ENCODE measurements around the gene CD22. TPM values are rescaled to one million over a fixed set of nuclear protein-coding genes. Genes with fewer than 3 reads are reported as not detected.

Gene CD22
- total RNA-seq, 1 donor: not detected

GRCh38 chr19:35346193-35347052 is 17.4 kb downstream of the CD22 start:
- Histone ChIP-seq H3K27me3 (ENCODE audit: insufficient read depth, low read length) (no peaks in the 10 kb centered on the region), H3K79me2 (ENCODE audit: insufficient read depth, low read length) (no peaks in the 10 kb centered on the region), H3K4me1 (ENCODE audit: insufficient read depth, low read length) (no peaks in the 10 kb centered on the region), H3K27ac (ENCODE audit: low read depth, low read length) (no peak overlapping the region), H3K4me3 (ENCODE audit: insufficient read depth, low read length) (no peak overlapping the region), H2AFZ (ENCODE audit: low read length) (no peak overlapping the region), H3K36me3 (ENCODE audit: insufficient read depth, low read length) (no peaks in the 10 kb centered on the region), H4K20me1 (ENCODE audit: insufficient read depth, low read length) (no peaks in the 10 kb centered on the region), H3K4me2 (ENCODE audit: insufficient read depth, low read length) (no peak overlapping the region), H3K9me3 (ENCODE audit: low read depth, low read length) (no peaks in the 10 kb centered on the region)
- TF ChIP-seq CTCF (IDR thresholded peaks at IDR 0.05; ENCODE audit: extremely low read depth, low read depth, low read length): no peak
- DNase-seq (ENCODE audit: insufficient read length, low spot score, missing footprints): no peak

- Histone ChIP-seq H3K4me3 (ENCODE audit: insufficient read depth, low read length) (no peak within 1 kb of the TSS), H3K79me2 (ENCODE audit: insufficient read depth, low read length) (no peaks in the 10 kb centered on the region), H4K20me1 (ENCODE audit: insufficient read depth, low read length) (no peaks in the 10 kb centered on the region), H3K9me3 (ENCODE audit: low read depth, low read length) (no peaks in the 10 kb centered on the region), H3K36me3 (ENCODE audit: insufficient read depth, low read length) (no peaks in the 10 kb centered on the region), H3K4me2 (ENCODE audit: insufficient read depth, low read length) (no peak within 1 kb of the TSS), H2AFZ (ENCODE audit: low read length) (no peak within 1 kb of the TSS), H3K27me3 (ENCODE audit: insufficient read depth, low read length) (no peaks in the 10 kb centered on the region), H3K27ac (ENCODE audit: low read depth, low read length) (no peak within 1 kb of the TSS), H3K4me1 (ENCODE audit: insufficient read depth, low read length) (no peaks in the 10 kb centered on the region)
- no peak for DNase-seq (ENCODE audit: insufficient read length, low spot score, missing footprints)
- TF ChIP-seq CTCF (IDR thresholded peaks at IDR 0.05; ENCODE audit: extremely low read depth, low read depth, low read length): no peak
Measured at GRCh38 chr19:35347171-35347929, 18.4 kb downstream of the CD22 start, which contains the start of gene FFAR1. FFAR1 (plus strand) TSS chr19:35347902; CDS start chr19:35351552, 3,650 bp downstream.

GRCh38 chr19:35347930-35348298 is 18.9 kb downstream of the CD22 start:
- H3K27ac ChIP-seq (ENCODE audit: low read depth, low read length): no peak overlapping the region
- H2AFZ ChIP-seq (ENCODE audit: low read length): no peak overlapping the region
- no peaks in the 10 kb centered on the region for H3K9me3 ChIP-seq (ENCODE audit: low read depth, low read length)
- no peak overlapping the region for H3K4me2 ChIP-seq (ENCODE audit: insufficient read depth, low read length)
- DNase-seq (ENCODE audit: insufficient read length, low spot score, missing footprints): no peak
- no peak overlapping the region for H3K4me3 ChIP-seq (ENCODE audit: insufficient read depth, low read length)
- H3K27me3 ChIP-seq (ENCODE audit: insufficient read depth, low read length): no peaks in the 10 kb centered on the region
- no peaks in the 10 kb centered on the region for H4K20me1 ChIP-seq (ENCODE audit: insufficient read depth, low read length)
- no peak for TF ChIP-seq CTCF (IDR thresholded peaks at IDR 0.05; ENCODE audit: extremely low read depth, low read depth, low read length)
- H3K36me3 ChIP-seq (ENCODE audit: insufficient read depth, low read length): no peaks in the 10 kb centered on the region
- H3K4me1 ChIP-seq (ENCODE audit: insufficient read depth, low read length): no peaks in the 10 kb centered on the region
- no peaks in the 10 kb centered on the region for H3K79me2 ChIP-seq (ENCODE audit: insufficient read depth, low read length)
